ENCODE data around the gene EML2. TPM values are rescaled to one million over a fixed set of nuclear protein-coding genes. Genes with fewer than 3 reads are reported as not detected.
"Not testable (repeated sequence)": the region's sequence is repeated elsewhere in the genome, so short reads cannot be mapped to it uniquely, and the experiment has no call there.

The EML2 gene
- total RNA-seq, 2 donors from 2014 or later: 47.3 to 55.6 TPM

GRCh38 chr19:45630463-45630862 lies 8.7 kb downstream of the EML2 start:
- no peaks in the 10 kb centered on the region for H3K9me3 ChIP-seq

GRCh38 chr19:45629704-45630103 lies 9.5 kb downstream of the EML2 start:
- no peak overlapping the region for H3K4me3 ChIP-seq
- H3K4me1 ChIP-seq (replicated peaks): no peaks in the 10 kb centered on the region
- DNase-seq (ENCODE audit: low spot score): no peak
- no peak for TF ChIP-seq CTCF (IDR thresholded peaks at IDR 0.05)
- TF ChIP-seq POLR2AphosphoS5 (IDR thresholded peaks at IDR 0.05): no peak
- no peak for TF ChIP-seq POLR2A (IDR thresholded peaks at IDR 0.05)
- WGBS: 65% methylated on average over 4 of the region's 4 CpGs
- no peaks in the 10 kb centered on the region for H3K27me3 ChIP-seq (replicated peaks; ENCODE audit: insufficient read depth)
- no peaks in the 10 kb centered on the region for H3K36me3 ChIP-seq
- H3K27ac ChIP-seq: no peak overlapping the region
- intact Hi-C loops (cut with DNase I): no loop called here
- no peaks in the 10 kb centered on the region for H3K9me3 ChIP-seq

More at GRCh38 chr19:45630463-45630862, 8.7 kb downstream of the EML2 start:
- H3K36me3 ChIP-seq: no peaks in the 10 kb centered on the region
- no peaks in the 10 kb centered on the region for H3K4me1 ChIP-seq (replicated peaks)
- no peak for DNase-seq (ENCODE audit: low spot score)
- H3K27ac ChIP-seq: no peak overlapping the region
- H3K27me3 ChIP-seq (replicated peaks; ENCODE audit: insufficient read depth): no peaks in the 10 kb centered on the region
- no peak overlapping the region for H3K4me3 ChIP-seq
- no peak for TF ChIP-seq CTCF (IDR thresholded peaks at IDR 0.05)
- peak; percentile 42 for TF ChIP-seq POLR2AphosphoS5 (IDR thresholded peaks at IDR 0.05)
- intact Hi-C loops (cut with DNase I): no loop called here
- WGBS: 68% methylated on average over 2 of the region's 2 CpGs

GRCh38 chr19:45628219-45628618 lies 11.0 kb downstream of the EML2 start:
- H3K4me1 ChIP-seq (replicated peaks); H3K27me3 ChIP-seq (replicated peaks; ENCODE audit: insufficient read depth); H3K27ac ChIP-seq; H3K9me3 ChIP-seq; intact Hi-C loops (cut with DNase I); DNase-seq (ENCODE audit: low spot score); H3K4me3 ChIP-seq; H3K36me3 ChIP-seq: not testable (repeated sequence)
- WGBS: 97% methylated on average over 7 of the region's 7 CpGs

- no peak for TF ChIP-seq POLR2A (IDR thresholded peaks at IDR 0.05)
- no peak for TF ChIP-seq POLR2AphosphoS5 (IDR thresholded peaks at IDR 0.05)
- TF ChIP-seq CTCF (IDR thresholded peaks at IDR 0.05): no peak
- Histone ChIP-seq H3K27me3 (replicated peaks; ENCODE audit: insufficient read depth) (no peaks in the 10 kb centered on the region), H3K36me3 (peaks cover 0 to 4% of the 10 kb centered on the region in 2 donors), H3K4me1 (replicated peaks) (no peaks in the 10 kb centered on the region), H3K27ac (no peak overlapping the region), H3K4me3 (no peak overlapping the region), H3K9me3 (no peaks in the 10 kb centered on the region)
- DNase-seq (ENCODE audit: low spot score): no peak
- intact Hi-C loops (cut with DNase I): no loop called here
- WGBS: 94% methylated on average over 1 of the region's 1 CpG
Measured at GRCh38 chr19:45623984-45624383, 15.2 kb downstream of the EML2 start.

- intact Hi-C loops (cut with DNase I): no loop called here
- TF ChIP-seq POLR2A (IDR thresholded peaks at IDR 0.05): no peak
- no peak for TF ChIP-seq POLR2AphosphoS5 (IDR thresholded peaks at IDR 0.05)
- TF ChIP-seq CTCF (IDR thresholded peaks at IDR 0.05): no peak
- Histone ChIP-seq H3K4me3 (no peak overlapping the region), H3K4me1 (replicated peaks) (no peaks in the 10 kb centered on the region), H3K27me3 (replicated peaks; ENCODE audit: insufficient read depth) (no peaks in the 10 kb centered on the region), H3K36me3 (peaks cover 0 to 4% of the 10 kb centered on the region in 2 donors), H3K9me3 (no peaks in the 10 kb centered on the region), H3K27ac (no peak overlapping the region)
- 91% methylated on average over 6 of the region's 6 CpGs for WGBS
- no peak for DNase-seq (ENCODE audit: low spot score)
Measured at GRCh38 chr19:45621976-45622503, 17.2 kb downstream of the EML2 start.
